ENCODE results near the gene GRPEL1.

The GRPEL1 gene

GRCh38 chr4:7073059-7073458 is 5.2 kb upstream of the GRPEL1 start:
- H3K4me3 ChIP-seq (replicated peaks; ENCODE audit: low read depth, low read length), result no peak overlapping the region
- TF ChIP-seq, protein P1, sequence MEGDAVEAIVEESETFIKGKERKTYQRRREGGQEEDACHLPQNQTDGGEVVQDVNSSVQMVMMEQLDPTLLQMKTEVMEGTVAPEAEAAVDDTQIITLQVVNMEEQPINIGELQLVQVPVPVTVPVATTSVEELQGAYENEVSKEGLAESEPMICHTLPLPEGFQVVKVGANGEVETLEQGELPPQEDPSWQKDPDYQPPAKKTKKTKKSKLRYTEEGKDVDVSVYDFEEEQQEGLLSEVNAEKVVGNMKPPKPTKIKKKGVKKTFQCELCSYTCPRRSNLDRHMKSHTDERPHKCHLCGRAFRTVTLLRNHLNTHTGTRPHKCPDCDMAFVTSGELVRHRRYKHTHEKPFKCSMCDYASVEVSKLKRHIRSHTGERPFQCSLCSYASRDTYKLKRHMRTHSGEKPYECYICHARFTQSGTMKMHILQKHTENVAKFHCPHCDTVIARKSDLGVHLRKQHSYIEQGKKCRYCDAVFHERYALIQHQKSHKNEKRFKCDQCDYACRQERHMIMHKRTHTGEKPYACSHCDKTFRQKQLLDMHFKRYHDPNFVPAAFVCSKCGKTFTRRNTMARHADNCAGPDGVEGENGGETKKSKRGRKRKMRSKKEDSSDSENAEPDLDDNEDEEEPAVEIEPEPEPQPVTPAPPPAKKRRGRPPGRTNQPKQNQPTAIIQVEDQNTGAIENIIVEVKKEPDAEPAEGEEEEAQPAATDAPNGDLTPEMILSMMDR (IDR thresholded peaks at IDR 0.05; ENCODE audit: low read length, missing control alignments), result no peak

DNA sequence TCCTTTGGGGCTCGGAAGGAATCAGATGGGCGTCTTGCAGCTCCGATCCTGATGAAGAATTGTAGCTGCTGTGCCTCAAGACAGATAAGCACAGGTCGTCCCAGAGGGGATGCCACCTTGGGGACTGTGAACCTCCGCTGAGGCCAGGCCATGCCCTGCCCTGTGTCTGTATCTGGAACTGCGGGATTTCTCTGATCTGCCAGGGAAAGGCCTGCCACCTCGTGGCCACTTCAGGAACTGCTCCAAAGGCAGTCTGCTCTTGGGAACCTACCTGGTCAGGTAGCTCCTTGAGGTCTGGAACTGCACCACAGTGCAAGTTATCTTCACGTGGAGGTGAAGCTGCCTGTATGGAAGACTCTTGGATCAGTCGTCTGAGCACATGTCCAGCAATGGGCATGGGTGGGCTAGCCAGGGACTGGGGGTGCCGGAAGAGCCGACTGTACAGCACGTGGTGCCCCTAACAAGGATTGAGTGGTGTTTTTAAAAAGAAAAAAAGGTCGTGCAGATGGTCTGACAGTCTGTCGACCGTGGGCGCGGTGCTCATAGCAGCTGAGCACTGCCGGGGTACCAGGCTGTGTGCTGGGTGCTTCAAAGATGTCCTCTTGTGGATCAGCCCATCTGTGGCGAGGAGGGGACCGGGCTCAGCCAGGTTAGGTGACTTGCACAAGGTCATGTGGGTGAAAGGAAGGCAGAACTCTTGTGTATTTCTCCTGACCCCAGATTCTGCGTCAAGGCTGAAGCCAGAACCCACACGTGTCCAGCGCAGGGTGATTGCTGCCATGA is 3.1 kb upstream of the GRPEL1 start:
- peak; percentile 71 for DNase-seq (ENCODE audit: low read depth)
- TF ChIP-seq, protein P1 (IDR thresholded peaks at IDR 0.05; ENCODE audit: low read length, missing control alignments), result peak; percentile 100
- H3K4me3 ChIP-seq (replicated peaks; ENCODE audit: low read depth, low read length), result no peak overlapping the region

More at GRCh38 chr4:7073059-7073458, 5.2 kb upstream of the GRPEL1 start:
- no peak for DNase-seq (ENCODE audit: low read depth)

DNA sequence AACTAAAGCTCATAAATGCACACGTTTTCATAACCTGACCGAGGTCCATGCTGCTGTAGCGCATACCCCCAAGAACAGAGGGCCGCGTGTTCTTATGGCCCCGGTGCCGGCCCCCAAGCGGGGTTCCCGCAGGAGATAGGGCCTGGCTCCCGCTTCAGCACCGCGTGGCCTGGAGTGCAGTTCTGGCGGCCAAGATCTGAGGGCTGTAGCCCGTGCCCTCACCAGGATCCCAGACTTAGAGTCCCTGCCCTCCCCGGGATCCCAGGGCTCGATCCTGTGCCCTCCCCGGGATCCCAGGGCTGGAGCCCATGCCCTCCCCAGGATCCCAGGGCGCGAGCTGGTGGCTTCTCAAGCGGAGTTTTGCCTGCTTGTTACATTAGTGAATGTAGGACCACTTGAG is 1.0 kb upstream of the GRPEL1 start:
- H3K4me3 ChIP-seq (replicated peaks; ENCODE audit: low read depth, low read length), result peak overlapping the region; percentile 79
- TF ChIP-seq, protein P1 (IDR thresholded peaks at IDR 0.05; ENCODE audit: low read length, missing control alignments), result no peak
- no peak for DNase-seq (ENCODE audit: low read depth)

DNA sequence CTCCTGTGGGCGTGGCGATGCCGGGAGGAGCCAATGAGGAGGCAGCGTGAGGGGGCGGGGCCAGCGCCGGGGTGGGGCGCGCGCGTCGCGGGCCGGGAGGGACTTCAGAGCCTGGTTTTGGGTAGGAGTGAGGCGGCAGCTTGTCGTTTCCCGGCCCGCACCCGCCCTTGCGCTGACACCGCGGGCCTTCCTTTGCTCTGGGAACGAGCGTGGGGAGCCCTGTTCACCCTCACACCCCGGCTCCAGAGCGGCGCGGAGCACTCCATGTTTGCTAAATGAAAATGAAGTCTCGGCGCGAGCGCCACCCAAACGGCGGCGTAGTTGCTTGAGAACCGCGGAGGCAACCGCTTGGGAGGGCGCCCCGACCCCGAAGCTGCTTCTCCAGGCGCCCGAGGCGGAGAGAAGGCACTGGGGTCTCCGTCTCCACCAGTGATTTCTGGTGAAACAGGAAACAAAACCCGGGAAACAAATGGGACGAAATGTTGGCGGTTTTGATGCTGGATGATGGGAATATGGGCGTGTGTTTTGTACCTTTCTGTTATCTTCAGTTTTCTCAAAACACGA is 497 bp upstream of the GRPEL1 start:
- TF ChIP-seq, protein P1 (IDR thresholded peaks at IDR 0.05; ENCODE audit: low read length, missing control alignments), result no peak
- H3K4me3 ChIP-seq (replicated peaks; ENCODE audit: low read depth, low read length), result peak overlapping the region; percentile 79
- no peak for DNase-seq (ENCODE audit: low read depth)

- TF ChIP-seq, protein P1 (IDR thresholded peaks at IDR 0.05; ENCODE audit: low read length, missing control alignments), result no peak
- no peak for DNase-seq (ENCODE audit: low read depth)
- peak overlapping the region; percentile 79 for H3K4me3 ChIP-seq (replicated peaks; ENCODE audit: low read depth, low read length)
Observed at GRCh38 chr4:7067126-7067451, 775 bp downstream of the GRPEL1 start.

- TF ChIP-seq, protein P1 (IDR thresholded peaks at IDR 0.05; ENCODE audit: low read length, missing control alignments), result no peak
- no peak for DNase-seq (ENCODE audit: low read depth)
- peak overlapping the region; percentile 79 for H3K4me3 ChIP-seq (replicated peaks; ENCODE audit: low read depth, low read length)
Observed at GRCh38 chr4:7066493-7066892, 1.4 kb downstream of the GRPEL1 start.

DNA sequence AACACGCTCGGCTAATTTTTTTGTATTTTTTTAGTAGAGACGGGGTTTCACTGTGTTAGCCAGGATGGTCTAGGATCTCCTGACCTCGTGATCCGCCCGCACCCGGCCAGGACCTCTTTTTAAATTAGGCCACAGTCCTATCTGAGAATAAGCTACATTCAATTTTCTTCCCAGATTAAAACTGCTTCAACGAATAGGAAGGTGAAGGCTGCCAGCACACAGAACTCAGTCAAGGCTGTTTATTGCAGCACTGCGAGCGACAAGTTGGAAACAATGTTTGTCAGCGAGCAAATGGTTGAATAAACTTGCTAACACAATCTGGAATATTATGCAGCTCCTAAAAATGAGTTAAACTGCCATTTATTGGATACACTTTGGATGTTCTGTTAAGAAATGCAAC is 1.9 kb downstream of the GRPEL1 start:
- no peak for DNase-seq (ENCODE audit: low read depth)
- no peak overlapping the region for H3K4me3 ChIP-seq (replicated peaks; ENCODE audit: low read depth, low read length)
- TF ChIP-seq, protein P1 (IDR thresholded peaks at IDR 0.05; ENCODE audit: low read length, missing control alignments), result no peak
